Tibial nerve (tissue), 4 donors: ENCODE measurements around the gene RRAS2. TPM values are rescaled to one million over a fixed set of nuclear protein-coding genes. Genes with fewer than 3 reads are reported as not detected.
"Not testable (repeated sequence)": the region's sequence is repeated elsewhere in the genome, so short reads cannot be mapped to it uniquely, and the experiment has no call there.

Source experiments
- DNase-seq, 2 donors: peaks; one replicate each; pipeline ENCODE4 v3.0.0-alpha.2; 2019; ENCODE audit warnings: low spot score in 2 of 2
- H3K27ac ChIP-seq, 4 donors: fragments of 200-600 bp; sonication (generic) in 3 of 4; one replicate each; pipeline ENCODE4 v1.5.1; 2017 to 2019; ENCODE audit warnings: mild to moderate bottlenecking in 1 of 4
- H3K27me3 ChIP-seq, 2 donors: fragments of 200-600 bp; sonication (generic) in 1 of 2; one replicate each; pipeline versions ENCODE4 v1.5.1 to v1.6.0; 2017 to 2019
- H3K36me3 ChIP-seq, 3 donors: fragments of 200-600 bp; sonication (generic); one replicate each; pipeline ENCODE4 v1.5.1; 2018 to 2019
- H3K4me1 ChIP-seq, 4 donors: fragments of 200-600 bp; sonication (generic) in 3 of 4; one replicate each; pipeline ENCODE4 v1.5.1; 2017 to 2019
- H3K4me3 ChIP-seq, 4 donors: fragments of 200-600 bp; sonication (generic) in 3 of 4; one replicate each; pipeline ENCODE4 v1.5.1; 2017 to 2019; ENCODE audit warnings: mild to moderate bottlenecking in 1 of 4, moderate library complexity in 1 of 4
- H3K9me3 ChIP-seq, 4 donors: fragments of 200-600 bp; sonication (generic) in 3 of 4; one replicate each; pipeline ENCODE4 v1.5.1; 2017 to 2019
- CTCF ChIP-seq, 5 experiments: fragments of 200-600 bp in 3 of 5; fragments of 450-650 bp in 2 of 5; sonication (generic) in 3 of 5; IDR thresholded peaks; one replicate each; pipeline ENCODE4 v1.5.1; 2016 to 2019; ENCODE audit warnings: antibody characterized with exemption in 5 of 5, mild to moderate bottlenecking in 3 of 5, moderate library complexity in 2 of 5
- EP300 ChIP-seq, 2 donors: sonication (generic); formaldehyde crosslinking; IDR thresholded peaks; one replicate each; pipeline ENCODE4 v1.6.1; 2017; ENCODE audit warnings: antibody characterized with exemption in 2 of 2, mild to moderate bottlenecking in 1 of 2
- POLR2A ChIP-seq, 2 donors: fragments of 450-650 bp; IDR thresholded peaks; one replicate each; pipeline ENCODE4 v1.6.1; 2017; ENCODE audit warnings: antibody characterized with exemption in 2 of 2, mild to moderate bottlenecking in 2 of 2, moderate library complexity in 2 of 2
- WGBS, 2 donors: methylation state at CpG; one replicate each; pipeline ENCODE4 v1.1.5; 2018; 5-methylcytosine and 5-hydroxymethylcytosine counted together
- total RNA-seq, 4 donors: library from RNA; depleted of rRNA; stranded (reverse); fragments of >200 nt; gene quantifications; one replicate each; pipeline ENCODE4 v1.1.0, GENCODE V29; 2016

Gene RRAS2
- total RNA-seq, 4 donors from 2014 or later, result 43.2 to 64.0 (median 46.8) TPM

GRCh38 chr11:14253840-14254239 is 105.1 kb downstream of the RRAS2 start:
- WGBS, 2 donors, result 76 to 77% methylated on average over 4 to 5 of the region's 5 CpGs
- TF ChIP-seq EP300 (IDR thresholded peaks at IDR 0.05) (no peak), CTCF (IDR thresholded peaks at IDR 0.05) (no peak), POLR2A (IDR thresholded peaks at IDR 0.05) (no peak)
- no peak overlapping the region for H3K27ac ChIP-seq
- no peaks in the 10 kb centered on the region for H3K27me3 ChIP-seq
- no peak for DNase-seq
- H3K9me3 ChIP-seq, result no peaks in the 10 kb centered on the region
- H3K4me3 ChIP-seq, result no peak overlapping the region
- H3K4me1 ChIP-seq, result peaks cover 0 to 5% (median 4%) of the 10 kb centered on the region in 4 donors
- no peaks in the 10 kb centered on the region for H3K36me3 ChIP-seq

GRCh38 chr11:14253421-14253820 is 105.6 kb downstream of the RRAS2 start:
- H3K27me3 ChIP-seq, result no peaks in the 10 kb centered on the region
- peaks cover 0 to 8% (median 5%) of the 10 kb centered on the region in 4 donors for H3K4me1 ChIP-seq
- no peaks in the 10 kb centered on the region for H3K36me3 ChIP-seq
- WGBS, 2 donors, result 71 to 77% methylated on average over 2 of the region's 2 CpGs
- DNase-seq, result no peak
- H3K27ac ChIP-seq, result no peak overlapping the region
- no peaks in the 10 kb centered on the region for H3K9me3 ChIP-seq
- no peak for TF ChIP-seq CTCF (IDR thresholded peaks at IDR 0.05)
- TF ChIP-seq POLR2A (IDR thresholded peaks at IDR 0.05), result no peak
- TF ChIP-seq EP300 (IDR thresholded peaks at IDR 0.05), result no peak
- H3K4me3 ChIP-seq, result no peak overlapping the region

- H3K4me1 ChIP-seq, result peaks cover 0 to 11% (median 5%) of the 10 kb centered on the region in 4 donors
- not testable (repeated sequence) for DNase-seq, H3K9me3 ChIP-seq, H3K27me3 ChIP-seq, H3K27ac ChIP-seq, H3K36me3 ChIP-seq, H3K4me3 ChIP-seq
- 96 to 98% methylated on average over 3 to 7 of the region's 12 CpGs for WGBS, 2 donors
Measured at GRCh38 chr11:14252501-14252900, 106.5 kb downstream of the RRAS2 start.

- Histone ChIP-seq H3K27ac (no peak overlapping the region), H3K27me3 (no peaks in the 10 kb centered on the region), H3K4me3 (no peak overlapping the region), H3K36me3 (no peaks in the 10 kb centered on the region), H3K9me3 (no peaks in the 10 kb centered on the region), H3K4me1 (peaks cover 0 to 11% (median 5%) of the 10 kb centered on the region in 4 donors)
- WGBS, 2 donors, result 65 to 77% methylated on average over 5 of the region's 5 CpGs
- DNase-seq, result no peak
- no peak for TF ChIP-seq EP300 (IDR thresholded peaks at IDR 0.05)
- TF ChIP-seq POLR2A (IDR thresholded peaks at IDR 0.05), result no peak
- no peak for TF ChIP-seq CTCF (IDR thresholded peaks at IDR 0.05)
Measured at GRCh38 chr11:14251754-14252153, 107.2 kb downstream of the RRAS2 start.

- Histone ChIP-seq H3K9me3 (no peaks in the 10 kb centered on the region), H3K27ac (no peak overlapping the region), H3K4me3 (no peak overlapping the region), H3K36me3 (no peaks in the 10 kb centered on the region), H3K4me1 (peaks cover 0 to 11% (median 5%) of the 10 kb centered on the region in 4 donors), H3K27me3 (no peaks in the 10 kb centered on the region)
- TF ChIP-seq EP300 (IDR thresholded peaks at IDR 0.05) (no peak), POLR2A (IDR thresholded peaks at IDR 0.05) (peak in 1 of 2 donors; percentile 3), CTCF (IDR thresholded peaks at IDR 0.05) (peak; percentile 76 to 93 (median 81))
- 32 to 34% methylated on average over 10 of the region's 10 CpGs for WGBS, 2 donors
- peak; percentile 27 to 41 for DNase-seq
Measured at GRCh38 chr11:14249121-14249963, 109.6 kb downstream of the RRAS2 start.
